Breast epithelium (tissue), 3 donors: ENCODE data around the gene SLC15A3.

ENCODE experiments used
- CTCF ChIP-seq, 3 donors: fragments of 450-650 bp; IDR thresholded peaks; one replicate each; pipeline ENCODE4 v1.5.1; 2016 to 2017; ENCODE audit warnings: antibody characterized with exemption in 3 of 3, mild to moderate bottlenecking in 3 of 3, moderate library complexity in 3 of 3
- POLR2A ChIP-seq: fragments of 450-650 bp; IDR thresholded peaks from one replicate; pipeline ENCODE4 v1.6.1; 2016; ENCODE audit warnings: antibody characterized with exemption, mild to moderate bottlenecking, moderate library complexity

GRCh38 chr11:60991457-60991856 is 39.5 kb upstream of the SLC15A3 start:
- TF ChIP-seq CTCF (IDR thresholded peaks at IDR 0.05) (no peak), POLR2A (no peak)
